GM15510 (cell line): Measurements from ENCODE around the gene KLHDC10.

ENCODE experiments used
- POLR2A ChIP-seq: IDR thresholded peaks from 3 replicates; pipeline ENCODE4 v1.6.1; 2011; ENCODE audit warnings: borderline replicate concordance; ENCODE audit not compliant: insufficient read length; ENCODE audit errors: extremely low read depth

KLHDC10 gene

GRCh38 chr7:130153211-130153908 lies 83.0 kb downstream of the KLHDC10 start:
- no peak for TF ChIP-seq POLR2A

GRCh38 chr7:130154131-130154500 lies 83.8 kb downstream of the KLHDC10 start:
- no peak for TF ChIP-seq POLR2A

- no peak for TF ChIP-seq POLR2A
Observed at GRCh38 chr7:130154501-130155317, 84.4 kb downstream of the KLHDC10 start.

GRCh38 chr7:130156140-130156539 lies 85.8 kb downstream of the KLHDC10 start:
- no peak for TF ChIP-seq POLR2A

- no peak for TF ChIP-seq POLR2A
Observed at GRCh38 chr7:130157700-130158099, 87.4 kb downstream of the KLHDC10 start.

- no peak for TF ChIP-seq POLR2A
Observed at GRCh38 chr7:130160023-130160422, 89.7 kb downstream of the KLHDC10 start.

GRCh38 chr7:130160455-130160854 lies 90.1 kb downstream of the KLHDC10 start:
- TF ChIP-seq POLR2A, result no peak

- TF ChIP-seq POLR2A, result no peak
Observed at GRCh38 chr7:130162196-130162595, 91.9 kb downstream of the KLHDC10 start.

- no peak for TF ChIP-seq POLR2A
Observed at GRCh38 chr7:130174237-130174959, 104.1 kb downstream of the KLHDC10 start.

GRCh38 chr7:130178251-130178650 lies 107.9 kb downstream of the KLHDC10 start:
- TF ChIP-seq POLR2A, result no peak

GRCh38 chr7:130179631-130180030 lies 109.3 kb downstream of the KLHDC10 start:
- no peak for TF ChIP-seq POLR2A

- no peak for TF ChIP-seq POLR2A
Observed at GRCh38 chr7:130180571-130181262, 110.4 kb downstream of the KLHDC10 start.

GRCh38 chr7:130181263-130181605 lies 110.9 kb downstream of the KLHDC10 start:
- TF ChIP-seq POLR2A, result no peak

GRCh38 chr7:130182990-130183389 lies 112.7 kb downstream of the KLHDC10 start:
- no peak for TF ChIP-seq POLR2A
